HepG2 (cell line): ENCODE measurements around the gene ARMH1. TPM values are rescaled to one million over a fixed set of nuclear protein-coding genes. Genes with fewer than 3 reads are reported as not detected.

ENCODE experiments used
- AGO2 ChIP-seq: fragments of 200-400 bp; formaldehyde crosslinking; optimal IDR thresholded peaks from 2 replicates; pipeline ENCODE3; 2017; ENCODE audit warnings: mild to moderate bottlenecking, low read depth, low read length, moderate library complexity
- AKNA ChIP-seq: sonication (generic); formaldehyde crosslinking; IDR thresholded peaks from 2 replicates; pipeline ENCODE4 v1.4.0; 2020; ENCODE audit warnings: missing genetic modification reagents, borderline replicate concordance
- ATF6 ChIP-seq: sonication (generic); formaldehyde crosslinking; conservative IDR thresholded peaks from 2 replicates; pipeline ENCODE4 v1.4.0; 2020; ENCODE audit warnings: missing genetic modification reagents
- FIP1L1 ChIP-seq: fragments of 200-400 bp; formaldehyde crosslinking; IDR thresholded peaks from 2 replicates; pipeline ENCODE4 v1.6.1; 2018; ENCODE audit warnings: low read depth, mild to moderate bottlenecking, low read length, moderate library complexity, borderline replicate concordance; ENCODE audit not compliant: insufficient read depth
- GLMP ChIP-seq: sonication (generic); formaldehyde crosslinking; IDR thresholded peaks from 2 replicates; pipeline ENCODE4 v1.9.0; 2021; ENCODE audit warnings: missing genetic modification reagents, mild to moderate bottlenecking, borderline replicate concordance
- HNF4A ChIP-seq: sonication (generic); formaldehyde crosslinking; IDR thresholded peaks from 2 replicates; pipeline ENCODE4 v1.4.0; 2020; ENCODE audit warnings: missing genetic modification reagents
- HNRNPUL1 ChIP-seq: fragments of 200-400 bp; formaldehyde crosslinking; IDR thresholded peaks from 2 replicates; pipeline ENCODE4 v1.6.1; 2017; ENCODE audit warnings: low read depth, mild to moderate bottlenecking, low read length, moderate library complexity
- KLF13 ChIP-seq: sonication (generic); formaldehyde crosslinking; IDR thresholded peaks from 2 replicates; pipeline ENCODE4 v1.4.0; 2020; ENCODE audit warnings: mild to moderate bottlenecking, missing genetic modification reagents
- RBAK ChIP-seq: sonication (generic); formaldehyde crosslinking; IDR thresholded peaks from 2 replicates; pipeline ENCODE4 v1.5.1; 2020; ENCODE audit warnings: mild to moderate bottlenecking, missing genetic modification reagents
- SKIL ChIP-seq: sonication (generic); formaldehyde crosslinking; IDR thresholded peaks from 2 replicates; pipeline ENCODE4 v1.8.0; 2022; ENCODE audit warnings: missing genetic modification reagents, mild to moderate bottlenecking, moderate library complexity, borderline replicate concordance
- SMC3 ChIP-seq: IDR thresholded peaks from 2 replicates; pipeline ENCODE4 v1.6.1; 2011; ENCODE audit warnings: low read length, improper control_type of control experiment
- TERF1 ChIP-seq: sonication (generic); formaldehyde crosslinking; IDR thresholded peaks from 2 replicates; pipeline ENCODE4 v1.8.0; 2022; ENCODE audit warnings: mild to moderate bottlenecking, missing genetic modification reagents, moderate library complexity
- TMF1 ChIP-seq: sonication (generic); formaldehyde crosslinking; IDR thresholded peaks from 2 replicates; pipeline ENCODE4 v1.8.1; 2022; ENCODE audit warnings: low read depth, missing genetic modification reagents
- ZFP41 ChIP-seq: sonication (generic); formaldehyde crosslinking; IDR thresholded peaks from 2 replicates; pipeline ENCODE4 v1.4.0; 2020; ENCODE audit warnings: mild to moderate bottlenecking, missing genetic modification reagents, borderline replicate concordance
- ZNF878 ChIP-seq: sonication (generic); formaldehyde crosslinking; IDR thresholded peaks from 2 replicates; pipeline ENCODE4 v1.8.1; 2023; ENCODE audit warnings: mild to moderate bottlenecking, missing genetic modification reagents, moderate library complexity
- polyA plus RNA-seq, 8 experiments: library from polyadenylated mRNA; depleted of rRNA in 3 of 8; stranded (reverse) in 7 of 8; unstranded in 1 of 8; fragments of >200 nt; fragmentation: Illumina TruSeq in 4 of 8; extraction: Trizol in 4 of 8; gene quantifications; 2 replicates each; pipeline versions ENCODE4 v1.2.1 to v1.2.3, GENCODE V29; 2011 to 2016; ENCODE audit warnings: low read depth in 4 of 8, missing spikeins in 1 of 8, mixed read lengths in 1 of 8; ENCODE audit not compliant: insufficient read depth in 1 of 8
- total RNA-seq, 5 experiments: library from RNA; depleted of rRNA; stranded (reverse); fragments of >200 nt; fragmentation: Illumina TruSeq; extraction: Trizol; gene quantifications; 2 replicates each; pipeline ENCODE4 v1.2.3, GENCODE V29; 2016; ENCODE audit warnings: low read depth in 1 of 5

The ARMH1 gene
- total and polyA plus RNA-seq, 2 of the 13 experiments (the other 11 are each of a cell fraction or from before 2014, with no cell fraction given), result 0.69 TPM; not detected in 1

GRCh38 chr1:44694863-44695478 lies 20.5 kb downstream of the ARMH1 start (continued):
- TF ChIP-seq TERF1 (CRISPR knock-in tag) (no peak), ATF6 (CRISPR knock-in tag) (no peak), KLF13 (no peak), ZNF878 (CRISPR knock-in tag) (no peak), AGO2 (no peak), ZFP41 (CRISPR knock-in tag) (no peak), TMF1 (CRISPR knock-in tag) (no peak), FIP1L1 (no peak), GLMP (CRISPR knock-in tag) (no peak), RBAK (no peak), HNRNPUL1 (no peak), AKNA (CRISPR knock-in tag) (no peak), HNF4A (peak; percentile 48), SMC3 (0 out of 2 replicates have a peak, but pooled peaks have one; percentile 17), SKIL (CRISPR knock-in tag) (no peak)
